B cell (primary cell): ENCODE measurements around the gene ST3GAL3. TPM values are rescaled to one million over a fixed set of nuclear protein-coding genes. Genes with fewer than 3 reads are reported as not detected.

Experiments used
- ATAC-seq: fragments of 200-7000 bp; cut with Tn5 transposase; one replicate; pipeline ENCODE4 v1.10.0; 2021; ENCODE audit warnings: low read depth, mild to moderate bottlenecking, moderate number of reproducible peaks, moderate library complexity
- CTCF ChIA-PET: fragments of 350-600 bp; sonication (Branson Sonifier 250); formaldehyde crosslinking; loops from one replicate; lab custom pipeline; 2021; ENCODE audit warnings: antibody characterized with exemption, inconsistent platforms; lab: Charles Lee
- POLR2A ChIA-PET: fragments of 350-600 bp; sonication (Branson Sonifier 250); formaldehyde crosslinking; loops from one replicate; lab custom pipeline; 2021; ENCODE audit warnings: antibody characterized with exemption; lab: Charles Lee
- DNase-seq: peaks from one replicate; pipeline ENCODE4 v3.0.0; 2013
- H2AFZ ChIP-seq: 2 replicates; pipeline ENCODE4 v1.6.1; 2012; ENCODE audit warnings: mild to moderate bottlenecking, low read depth, low read length; ENCODE audit not compliant: insufficient read depth, poor library complexity, severe bottlenecking
- H3K27ac ChIP-seq, 2 donors: 1 replicate in 1 of 2; 2 replicates in 1 of 2; pipeline ENCODE4 v1.5.1; 2012 to 2013; ENCODE audit warnings: low read length in 2 of 2, mild to moderate bottlenecking in 2 of 2, moderate library complexity in 1 of 2
- H3K27me3 ChIP-seq, 4 experiments: fragments of 200-600 bp in 1 of 4; sonication (generic) in 1 of 4; replicated peaks in 1 of 4; 1 replicate in 2 of 4; 2 replicates in 2 of 4; pipeline versions ENCODE4 v1.6.1 to v1.7.0; 2013 to 2016; ENCODE audit warnings: low read length in 3 of 4, mild to moderate bottlenecking in 2 of 4, mixed read lengths in 1 of 4, moderate library complexity in 1 of 4; ENCODE audit not compliant: insufficient read depth in 4 of 4, control insufficient read depth in 3 of 4; ENCODE audit errors: control extremely low read depth in 1 of 4
- H3K36me3 ChIP-seq, 2 experiments: replicated peaks in 1 of 2; 1 replicate in 1 of 2; 2 replicates in 1 of 2; pipeline versions ENCODE4 v1.6.1 to v1.7.1; 2013; ENCODE audit warnings: low read length in 1 of 2; ENCODE audit not compliant: insufficient read depth in 2 of 2, control insufficient read depth in 1 of 2; ENCODE audit errors: control extremely low read depth in 1 of 2, extremely low read depth in 1 of 2
- H3K4me1 ChIP-seq, 2 donors: fragments of 200-600 bp in 1 of 2; sonication (generic) in 1 of 2; 1 replicate in 1 of 2; 2 replicates in 1 of 2; pipeline versions ENCODE4 v1.5.1 to v1.6.1; 2013 to 2017; ENCODE audit warnings: low read length in 2 of 2; ENCODE audit not compliant: control insufficient read depth in 2 of 2, insufficient read depth in 2 of 2
- H3K4me2 ChIP-seq: replicated peaks from 2 replicates; pipeline ENCODE3; 2012; ENCODE audit warnings: mild to moderate bottlenecking, low read depth, low read length; ENCODE audit not compliant: poor library complexity, severe bottlenecking
- H3K4me3 ChIP-seq, 5 experiments: fragments of 200-600 bp in 1 of 5; sonication (generic) in 1 of 5; 1 replicate in 3 of 5; 2 replicates in 2 of 5; pipeline versions ENCODE4 v1.5.1 to v1.7.0; 2011 to 2016; ENCODE audit warnings: low read length in 4 of 5, mild to moderate bottlenecking in 4 of 5, low read depth in 2 of 5, control low read depth in 1 of 5, moderate library complexity in 1 of 5; ENCODE audit not compliant: insufficient read depth in 1 of 5; ENCODE audit errors: control extremely low read depth in 1 of 5, extremely low read depth in 1 of 5
- H3K79me2 ChIP-seq: fragments of 200-600 bp; sonication (generic); one replicate; pipeline ENCODE4 v1.6.0; 2016; ENCODE audit warnings: low read length; ENCODE audit not compliant: control insufficient read depth, insufficient read depth
- H3K9ac ChIP-seq: fragments of 200-600 bp; sonication (generic); 2 replicates; pipeline ENCODE4 v1.6.1; 2017; ENCODE audit warnings: mild to moderate bottlenecking, low read length, moderate library complexity
- H3K9me3 ChIP-seq, 3 donors: one replicate each; pipeline versions ENCODE4 v1.6.1 to v1.7.1; 2013; ENCODE audit warnings: low read length in 2 of 3; ENCODE audit not compliant: control insufficient read depth in 2 of 3, insufficient read depth in 1 of 3; ENCODE audit errors: control extremely low read depth in 1 of 3
- H4K20me1 ChIP-seq: 2 replicates; pipeline ENCODE4 v1.6.0; 2012; ENCODE audit warnings: mild to moderate bottlenecking, low read length; ENCODE audit not compliant: insufficient read depth, control insufficient read depth, poor library complexity, severe bottlenecking
- H3K27ac Mint-ChIP-seq: one replicate; pipeline ENCODE4 v1.8.0; 2021; ENCODE audit warnings: mixed read lengths
- H3K27me3 Mint-ChIP-seq: one replicate; pipeline ENCODE4 v1.8.0; 2021; ENCODE audit warnings: mixed read lengths
- H3K4me1 Mint-ChIP-seq: one replicate; pipeline ENCODE4 v1.8.0; 2021; ENCODE audit warnings: mixed read lengths
- H3K4me3 Mint-ChIP-seq: one replicate; pipeline ENCODE4 v1.8.0; 2021; ENCODE audit warnings: mixed read lengths
- H3K9me3 Mint-ChIP-seq: one replicate; pipeline ENCODE4 v1.8.0; 2022; ENCODE audit warnings: mixed read lengths; ENCODE audit not compliant: insufficient read depth
- EZH2 ChIP-seq: IDR thresholded peaks from 2 replicates; pipeline ENCODE4 v1.6.1; 2012; ENCODE audit warnings: borderline replicate concordance, low read depth, mild to moderate bottlenecking, moderate library complexity, low read length; ENCODE audit not compliant: insufficient read depth, poor library complexity, severe bottlenecking
- WGBS: methylation state at CpG from one replicate; pipeline ENCODE4 v1.1.5; 2013; ENCODE audit warnings: missing lambda C conversion rate; ENCODE audit not compliant: insufficient coverage; 5-methylcytosine and 5-hydroxymethylcytosine counted together
- intact Hi-C: fragments of 100-400 bp; cut with micrococcal nuclease; formaldehyde crosslinking; loops from one replicate; pipeline ENCODE4 v1.10.0; 2022
- polyA plus RNA-seq: library from polyadenylated mRNA; depleted of rRNA; stranded (reverse); fragments of >200 nt; gene quantifications from 2 replicates; pipeline ENCODE4 v1.2.3, GENCODE V29; 2012
- total RNA-seq, 2 donors: library from RNA; stranded (reverse); fragments of 120-200 nt in 1 of 2; gene quantifications; 1 replicate in 1 of 2; 2 replicates in 1 of 2; pipeline versions ENCODE4 v1.2.3 to v1.2.4, GENCODE V29; 2013 to 2022
- TF ChIP-seq, protein P1 (sequence below): fragments of 200-600 bp; IDR thresholded peaks from one replicate; pipeline ENCODE4 v1.8.0; 2022; ENCODE audit warnings: antibody characterized with exemption, mild to moderate bottlenecking

ST3GAL3 gene
- total and polyA plus RNA-seq, 2 donors (not counting 1 experiment from before 2014, with no cell fraction given), result 16.8 to 31.4 TPM

DNA sequence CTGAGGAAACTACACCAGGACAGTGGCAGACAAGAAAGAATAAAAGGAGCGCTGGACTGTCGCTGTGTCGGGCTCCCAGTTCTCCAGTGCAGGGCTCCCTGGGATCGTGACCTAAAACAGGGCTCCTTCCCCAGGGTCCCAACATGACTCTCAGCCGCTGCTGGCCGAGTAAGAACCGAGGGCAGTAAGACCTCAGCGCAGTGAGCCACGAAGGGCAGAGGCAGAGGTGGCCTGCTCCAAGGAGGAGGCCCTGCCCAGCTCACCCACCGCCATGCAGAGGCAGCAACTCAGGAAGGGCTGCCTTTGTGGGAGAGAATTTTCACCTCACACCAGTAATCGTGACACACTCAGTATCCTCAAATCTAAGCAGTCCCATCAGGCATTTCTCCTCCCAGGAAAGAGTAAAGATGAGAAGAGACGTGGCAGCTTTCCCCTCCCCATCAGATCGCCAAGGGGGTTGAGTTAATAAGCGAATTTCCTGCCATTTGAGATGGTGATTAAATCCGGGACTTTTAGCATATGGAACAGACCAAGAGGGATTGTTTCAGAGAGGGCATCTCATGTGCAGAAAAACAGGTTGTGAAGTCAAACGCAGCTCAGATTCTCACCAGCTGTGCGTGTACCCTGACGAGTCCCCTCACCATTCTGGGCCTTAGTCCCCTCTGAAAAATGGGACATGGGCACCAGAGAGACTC is 206.5 kb downstream of the ST3GAL3 start:
- ChIA-PET CTCF (interaction anchor here (0.9 kb wide), 1 partner anchor 150 kb away, joined by 3 read pairs; no protein-coding TSS in a partner anchor), POLR2A (no interaction called here)
- Mint-ChIP-seq H3K4me1 (no peaks in the 10 kb centered on the region), H3K9me3 (no peaks in the 10 kb centered on the region), H3K4me3 (no peak overlapping the region), H3K27me3 (no peaks in the 10 kb centered on the region), H3K27ac (no peak overlapping the region)
- H3K36me3 ChIP-seq, result peaks cover 0 to 1% of the 10 kb centered on the region in 2 experiments
- H4K20me1 ChIP-seq, result no peaks in the 10 kb centered on the region
- no peak overlapping the region for H3K27ac ChIP-seq
- no peak overlapping the region for H2AFZ ChIP-seq
- no peaks in the 10 kb centered on the region for H3K27me3 ChIP-seq
- no peaks in the 10 kb centered on the region for H3K4me1 ChIP-seq
- no peak overlapping the region for H3K4me3 ChIP-seq
- intact Hi-C loops, result no loop called here
- no peaks in the 10 kb centered on the region for H3K9me3 ChIP-seq
- no peak overlapping the region for H3K4me2 ChIP-seq
- ATAC-seq (no peak), DNase-seq (no peak)
- WGBS, result 92% methylated on average over 11 of the region's 18 CpGs
- H3K79me2 ChIP-seq, result no peaks in the 10 kb centered on the region
- no peak overlapping the region for H3K9ac ChIP-seq
- no peak for TF ChIP-seq EZH2
- TF ChIP-seq, protein P1, sequence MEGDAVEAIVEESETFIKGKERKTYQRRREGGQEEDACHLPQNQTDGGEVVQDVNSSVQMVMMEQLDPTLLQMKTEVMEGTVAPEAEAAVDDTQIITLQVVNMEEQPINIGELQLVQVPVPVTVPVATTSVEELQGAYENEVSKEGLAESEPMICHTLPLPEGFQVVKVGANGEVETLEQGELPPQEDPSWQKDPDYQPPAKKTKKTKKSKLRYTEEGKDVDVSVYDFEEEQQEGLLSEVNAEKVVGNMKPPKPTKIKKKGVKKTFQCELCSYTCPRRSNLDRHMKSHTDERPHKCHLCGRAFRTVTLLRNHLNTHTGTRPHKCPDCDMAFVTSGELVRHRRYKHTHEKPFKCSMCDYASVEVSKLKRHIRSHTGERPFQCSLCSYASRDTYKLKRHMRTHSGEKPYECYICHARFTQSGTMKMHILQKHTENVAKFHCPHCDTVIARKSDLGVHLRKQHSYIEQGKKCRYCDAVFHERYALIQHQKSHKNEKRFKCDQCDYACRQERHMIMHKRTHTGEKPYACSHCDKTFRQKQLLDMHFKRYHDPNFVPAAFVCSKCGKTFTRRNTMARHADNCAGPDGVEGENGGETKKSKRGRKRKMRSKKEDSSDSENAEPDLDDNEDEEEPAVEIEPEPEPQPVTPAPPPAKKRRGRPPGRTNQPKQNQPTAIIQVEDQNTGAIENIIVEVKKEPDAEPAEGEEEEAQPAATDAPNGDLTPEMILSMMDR, result no peak
